ENCODE measurements around the gene TMEM233. TPM values are rescaled to one million over a fixed set of nuclear protein-coding genes. Genes with fewer than 3 reads are reported as not detected.
"Not testable (repeated sequence)": the region's sequence is repeated elsewhere in the genome, so short reads cannot be mapped to it uniquely, and the experiment has no call there.

Gene TMEM233
- polyA plus RNA-seq, 4 donors = 1.3 to 1.7 (median 1.5) TPM

DNA sequence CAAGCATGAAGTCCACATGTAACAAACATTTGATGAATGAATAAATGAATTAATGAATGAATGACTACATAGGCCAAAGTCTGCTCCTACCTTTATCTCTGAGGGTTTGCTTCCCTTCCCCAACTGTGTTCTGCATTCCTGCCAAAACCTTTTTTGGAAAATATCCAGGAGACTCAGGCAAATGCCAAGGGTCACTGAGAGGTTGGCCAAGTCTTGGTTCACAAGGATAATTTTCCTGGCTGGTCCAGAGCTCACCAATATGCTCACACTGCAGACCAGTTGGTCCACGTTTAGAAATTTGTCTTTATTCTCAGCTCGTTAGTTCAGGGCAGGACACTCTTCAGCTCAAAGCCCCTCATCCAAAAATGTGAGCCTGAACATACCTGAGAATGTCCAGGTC, 10.2 kb downstream of the TMEM233 start:
- DNase-seq (ENCODE audit: low read depth in 4 of 4, low spot score in 2 of 4) = no peak

DNA sequence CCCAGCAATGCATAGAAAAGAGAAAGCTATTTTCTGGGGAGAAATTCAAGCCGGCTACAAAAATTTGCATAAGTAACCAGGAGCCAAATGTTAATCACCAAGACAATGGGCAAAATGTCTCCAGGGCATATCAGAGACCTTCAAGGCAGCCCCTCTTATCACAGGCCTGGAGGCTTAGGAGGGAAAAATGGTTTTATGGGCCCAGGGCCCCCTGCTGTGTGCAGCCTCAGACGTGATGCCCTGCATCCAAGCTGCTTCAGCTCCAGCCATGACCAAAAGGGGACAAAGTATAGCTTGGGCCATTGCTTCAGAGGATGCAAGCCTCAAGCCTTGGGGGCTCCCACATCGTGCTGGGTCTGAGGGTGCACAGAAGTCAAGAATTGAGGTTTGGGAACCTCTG, 15.8 kb downstream of the TMEM233 start:
- no peak for DNase-seq (ENCODE audit: low read depth in 4 of 4, low spot score in 2 of 4)

DNA sequence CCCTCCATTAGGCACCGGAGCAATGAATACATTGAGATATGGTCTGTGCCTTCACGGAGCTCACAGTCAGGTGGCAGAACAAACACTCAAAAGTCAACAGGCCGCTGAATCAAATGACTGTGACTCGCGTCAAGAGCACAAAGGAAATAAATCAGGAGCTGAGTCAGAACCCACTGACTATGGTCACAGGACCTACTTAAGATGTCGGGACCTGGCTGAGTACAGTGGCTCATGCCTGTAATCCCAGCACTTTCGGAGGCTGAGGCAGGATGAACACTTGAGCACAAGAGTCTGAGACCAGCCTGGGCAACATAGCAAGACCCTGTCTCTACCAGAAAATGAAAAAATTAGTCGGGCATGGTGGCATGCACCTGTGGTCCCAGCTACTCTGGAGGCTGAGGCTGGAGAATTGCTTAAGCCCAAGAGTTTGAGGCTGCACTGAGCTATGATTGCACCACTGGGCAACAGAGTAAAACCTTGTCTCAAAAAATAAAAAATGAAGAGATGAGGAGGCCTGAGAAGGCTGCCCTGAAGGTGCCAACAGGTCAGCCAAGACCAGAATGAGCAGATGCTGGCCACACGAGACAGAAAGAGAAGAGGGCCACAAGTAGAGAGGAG, 19.9 kb downstream of the TMEM233 start:
- DNase-seq (ENCODE audit: low read depth in 4 of 4, low spot score in 2 of 4) = no peak

DNA sequence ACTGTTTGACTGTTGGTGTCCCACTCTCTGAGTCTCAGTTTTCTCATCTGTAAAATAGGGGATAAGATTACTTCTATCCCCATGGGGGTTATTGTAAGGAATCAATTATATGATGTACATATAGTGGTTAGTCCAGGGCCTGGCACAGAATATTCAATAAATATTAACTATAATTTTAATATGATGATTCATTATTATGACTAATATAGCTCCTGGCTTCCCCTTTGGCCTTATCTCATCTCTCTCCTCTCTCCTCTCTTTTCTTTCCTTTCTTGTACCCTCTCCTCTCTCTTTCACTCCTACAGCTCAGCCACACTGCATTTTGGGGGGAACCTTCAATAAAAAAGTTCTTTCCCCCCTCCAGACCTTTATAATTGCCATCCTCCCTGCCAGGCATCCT, 21.1 kb downstream of the TMEM233 start:
- DNase-seq (ENCODE audit: low read depth in 4 of 4, low spot score in 2 of 4) = no peak

DNA sequence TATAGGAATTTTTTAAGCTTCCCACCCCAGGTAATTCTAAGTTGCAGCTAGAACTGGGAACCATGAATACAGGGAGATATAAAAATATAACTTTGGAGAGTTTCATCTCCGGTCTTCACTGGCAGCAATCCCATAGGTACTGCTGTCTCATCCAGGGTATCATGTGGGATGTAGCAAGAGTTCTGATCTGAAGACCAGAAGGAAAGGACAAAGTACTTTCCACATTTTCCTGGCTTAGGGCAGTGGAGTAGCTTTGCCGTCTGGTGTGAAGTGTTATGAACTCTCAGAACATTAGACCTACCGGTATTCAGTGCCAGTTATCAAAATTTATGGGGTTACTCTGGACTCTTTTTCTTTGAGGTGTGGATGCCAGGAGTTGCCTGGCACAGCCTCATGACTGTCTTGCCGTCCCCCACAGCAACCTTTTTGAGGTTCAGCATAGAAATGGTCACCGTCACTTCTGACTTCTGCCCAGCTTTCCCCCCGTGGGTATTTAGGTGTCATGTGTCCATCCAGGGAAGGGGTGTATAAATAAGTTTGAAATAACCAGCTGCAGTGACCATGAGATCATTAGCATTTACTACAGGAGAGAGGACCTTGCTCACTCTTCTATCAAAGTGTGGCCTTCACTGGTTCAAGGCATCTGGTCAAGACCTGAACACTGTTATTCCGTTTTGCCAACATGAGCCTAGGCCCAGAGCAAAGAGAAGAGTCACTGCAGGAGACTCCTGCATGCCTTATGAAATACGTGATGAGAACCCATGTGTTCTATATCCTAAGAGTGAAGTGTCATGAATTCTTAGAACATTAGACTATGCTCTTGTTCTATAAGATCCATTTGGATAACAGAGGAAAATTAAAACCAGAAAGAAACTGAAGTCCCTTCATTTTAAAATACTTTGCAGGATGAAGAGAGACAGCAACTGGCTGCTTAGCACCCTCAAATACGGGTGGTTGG, 22.2 kb downstream of the TMEM233 start:
- DNase-seq (ENCODE audit: low read depth in 4 of 4, low spot score in 2 of 4) = no peak

DNA sequence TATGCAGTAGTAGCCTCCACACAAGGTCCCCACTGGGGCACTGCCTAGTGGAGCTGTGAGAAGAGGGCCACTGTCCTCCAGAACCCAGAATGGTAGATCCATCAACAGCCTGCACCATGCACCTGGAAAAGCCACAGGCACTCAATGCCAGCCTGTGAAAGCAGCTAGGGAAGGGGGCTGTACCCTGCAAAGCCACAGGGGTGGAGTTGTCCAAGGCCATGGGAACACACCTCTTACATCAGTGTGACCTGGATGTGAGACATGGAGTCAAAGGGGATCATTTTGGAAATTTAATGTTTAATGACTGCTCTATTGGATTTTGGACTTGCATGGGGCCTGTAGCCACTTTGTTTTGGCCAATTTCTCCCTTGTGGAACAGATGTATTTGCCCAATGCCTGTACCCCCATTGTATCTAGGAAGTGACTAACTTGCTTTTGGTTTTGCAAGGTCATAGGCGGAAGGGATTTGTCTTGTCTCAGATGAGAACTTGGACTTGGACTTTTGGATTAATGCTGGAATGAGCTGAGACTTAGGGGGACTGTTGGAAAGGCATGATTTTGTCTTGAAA, 24.8 kb downstream of the TMEM233 start:
- DNase-seq (ENCODE audit: low read depth in 4 of 4, low spot score in 2 of 4) = not testable (repeated sequence)

DNA sequence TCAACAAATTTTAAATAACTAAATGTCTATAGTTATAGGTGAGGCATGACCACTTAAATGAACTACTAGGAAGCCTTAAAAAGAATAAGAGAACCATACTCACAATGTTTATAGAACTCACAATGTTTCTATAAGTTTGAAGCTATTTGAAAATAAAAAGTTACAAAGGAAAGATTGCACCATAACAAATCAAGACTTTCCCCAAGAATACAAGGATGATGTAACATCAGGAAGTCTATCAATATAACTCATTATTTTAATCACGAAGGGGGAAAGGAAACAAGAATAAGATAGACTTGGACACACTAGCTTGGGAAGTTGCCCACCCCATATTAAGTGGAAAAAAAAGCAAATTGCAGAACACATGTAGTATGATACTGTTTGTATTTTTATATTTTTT, 26.9 kb downstream of the TMEM233 start:
- DNase-seq (ENCODE audit: low read depth in 4 of 4, low spot score in 2 of 4) = no peak

DNA sequence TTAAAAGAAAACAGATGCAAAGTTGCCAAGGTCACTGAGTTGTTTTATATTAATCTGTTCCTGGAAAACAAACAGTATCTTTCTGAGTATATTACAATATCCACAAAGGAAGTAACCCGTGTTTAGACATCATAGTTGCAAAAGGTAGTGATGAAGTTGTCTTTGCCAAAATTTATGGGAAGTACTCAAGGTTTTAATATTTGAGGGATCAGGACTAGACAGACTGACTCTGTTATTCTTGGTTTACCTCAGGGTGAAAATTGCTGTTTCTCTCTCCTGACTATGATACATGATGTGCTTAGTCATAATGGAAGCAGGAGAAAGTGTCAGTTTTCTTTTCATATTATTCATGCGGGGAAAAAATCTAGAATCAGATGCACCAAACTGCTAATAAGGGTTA, 28.3 kb downstream of the TMEM233 start:
- no peak for DNase-seq (ENCODE audit: low read depth in 4 of 4, low spot score in 2 of 4)

DNA sequence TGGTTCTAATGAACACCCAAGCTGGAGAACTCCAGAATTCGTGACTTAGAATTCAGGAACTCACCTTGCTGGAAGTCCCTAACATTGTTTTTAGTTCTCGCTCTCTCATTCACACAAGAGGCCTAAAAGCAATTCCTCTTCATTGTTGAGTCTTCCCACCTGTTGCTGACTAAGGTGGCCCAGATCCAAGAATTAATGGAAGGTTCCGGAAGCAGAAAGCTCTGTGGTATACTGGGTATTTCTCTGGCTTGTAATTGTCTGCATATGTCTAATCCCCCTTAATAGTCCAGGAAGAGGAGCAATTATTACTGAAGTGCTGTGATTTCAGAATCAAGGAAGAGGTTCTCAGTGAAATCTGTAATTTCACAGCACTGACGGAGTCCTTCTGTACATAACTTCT, 31.4 kb downstream of the TMEM233 start:
- DNase-seq (ENCODE audit: low read depth in 4 of 4, low spot score in 2 of 4) = no peak

DNA sequence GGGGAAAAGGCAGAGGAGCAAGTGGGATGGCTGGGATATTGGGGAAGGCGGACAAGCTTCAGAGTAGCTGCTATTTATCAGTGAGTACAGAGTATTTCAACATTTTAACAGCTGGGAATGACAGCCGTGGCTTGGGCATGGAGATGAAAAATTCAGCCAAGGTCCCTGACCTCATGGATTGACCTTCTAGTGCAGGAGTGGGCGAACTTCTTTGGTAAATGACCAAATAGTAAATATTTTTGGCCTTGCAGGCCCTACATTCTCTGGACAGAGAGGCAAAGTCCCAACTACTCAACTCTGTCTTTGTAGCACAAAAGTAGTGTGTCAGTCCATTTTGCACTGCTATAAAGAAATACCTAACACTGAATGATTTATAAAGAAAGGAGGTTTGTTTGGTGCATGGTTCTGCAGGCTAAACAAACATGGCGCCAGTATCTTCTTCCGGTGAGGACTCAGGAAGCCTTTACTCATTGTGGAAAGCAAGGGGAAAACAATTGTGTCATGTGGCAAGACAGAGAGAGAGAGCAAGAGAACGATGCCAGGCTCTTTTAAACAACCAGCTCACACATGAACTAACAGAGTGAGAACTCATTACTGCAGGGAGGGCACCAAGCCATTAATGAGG, 33.6 kb downstream of the TMEM233 start:
- DNase-seq (ENCODE audit: low read depth in 4 of 4, low spot score in 2 of 4) = no peak

DNA sequence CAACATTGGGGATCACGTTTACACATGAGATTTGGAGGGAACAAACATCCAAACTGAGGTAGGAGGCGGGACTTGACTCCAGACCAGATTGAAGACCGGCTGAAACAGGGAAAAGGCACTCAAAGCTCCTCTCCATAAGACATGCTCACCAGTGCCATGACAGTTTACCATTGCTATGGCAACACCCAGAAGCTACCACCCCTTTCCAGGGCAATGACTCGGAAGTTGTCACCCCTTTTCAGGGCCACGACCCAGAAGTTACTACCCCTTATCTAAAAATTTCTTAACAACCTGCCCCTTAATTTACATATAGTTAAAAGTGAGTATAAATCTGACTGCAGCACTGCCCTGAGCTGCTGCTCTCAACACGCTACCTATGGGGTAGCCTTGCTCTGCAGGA, 34.1 kb downstream of the TMEM233 start:
- no peak for DNase-seq (ENCODE audit: low read depth in 4 of 4, low spot score in 2 of 4)

DNA sequence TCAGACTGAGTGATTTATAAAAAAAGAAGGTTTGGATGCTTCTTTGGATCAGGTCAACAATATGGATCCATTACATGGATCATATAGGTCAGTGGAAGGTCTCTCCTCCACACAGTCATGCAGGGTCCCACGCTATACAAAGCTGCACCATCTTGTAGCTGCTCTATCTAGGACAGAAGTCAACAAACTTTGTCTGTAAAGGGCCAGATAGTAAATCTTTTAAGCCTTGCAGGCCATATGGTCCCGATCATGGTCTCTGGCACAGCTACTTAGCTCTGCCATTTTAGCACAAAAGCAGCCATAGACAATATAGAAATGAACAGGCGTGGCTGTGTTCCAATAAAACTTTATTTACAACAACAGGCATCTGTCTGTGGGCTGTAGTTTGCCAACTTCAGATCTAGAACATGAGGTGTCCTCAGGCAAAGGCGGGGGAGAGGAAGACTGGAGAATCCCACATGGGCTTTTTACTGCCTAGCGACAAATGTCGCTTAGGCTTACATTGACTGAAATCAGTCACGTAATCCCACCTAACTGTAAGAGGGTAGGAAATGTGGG, 36.7 kb downstream of the TMEM233 start:
- DNase-seq (ENCODE audit: low read depth in 4 of 4, low spot score in 2 of 4) = no peak

DNA sequence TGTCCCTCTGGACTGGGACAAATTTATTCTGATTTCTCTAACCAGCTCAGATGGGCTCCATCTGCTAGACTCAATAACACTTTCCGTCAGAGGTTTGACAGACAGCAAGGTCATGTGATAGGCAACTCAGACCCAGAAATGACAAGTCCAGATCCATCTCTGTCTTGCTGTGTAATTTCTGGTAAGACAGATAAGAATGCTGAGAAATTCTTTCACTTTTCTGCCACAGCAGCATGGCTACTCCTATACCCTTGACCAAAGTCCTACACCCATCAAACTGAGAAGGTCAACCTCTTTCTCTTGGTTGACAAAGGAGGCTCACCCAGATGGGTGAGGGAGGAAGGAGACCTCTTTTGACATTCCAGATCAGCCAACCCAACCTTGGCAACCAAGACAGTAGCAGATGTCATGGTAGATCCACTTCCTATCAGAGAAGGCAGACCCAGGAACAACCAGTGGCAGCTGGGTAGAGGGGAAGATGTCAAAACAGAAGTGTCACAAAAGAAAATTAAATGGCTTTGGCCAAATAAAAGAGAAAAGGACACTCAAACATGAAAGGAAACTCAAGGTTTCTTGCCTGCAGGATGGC, 37.5 kb downstream of the TMEM233 start:
- no peak for DNase-seq (ENCODE audit: low read depth in 4 of 4, low spot score in 2 of 4)

DNA sequence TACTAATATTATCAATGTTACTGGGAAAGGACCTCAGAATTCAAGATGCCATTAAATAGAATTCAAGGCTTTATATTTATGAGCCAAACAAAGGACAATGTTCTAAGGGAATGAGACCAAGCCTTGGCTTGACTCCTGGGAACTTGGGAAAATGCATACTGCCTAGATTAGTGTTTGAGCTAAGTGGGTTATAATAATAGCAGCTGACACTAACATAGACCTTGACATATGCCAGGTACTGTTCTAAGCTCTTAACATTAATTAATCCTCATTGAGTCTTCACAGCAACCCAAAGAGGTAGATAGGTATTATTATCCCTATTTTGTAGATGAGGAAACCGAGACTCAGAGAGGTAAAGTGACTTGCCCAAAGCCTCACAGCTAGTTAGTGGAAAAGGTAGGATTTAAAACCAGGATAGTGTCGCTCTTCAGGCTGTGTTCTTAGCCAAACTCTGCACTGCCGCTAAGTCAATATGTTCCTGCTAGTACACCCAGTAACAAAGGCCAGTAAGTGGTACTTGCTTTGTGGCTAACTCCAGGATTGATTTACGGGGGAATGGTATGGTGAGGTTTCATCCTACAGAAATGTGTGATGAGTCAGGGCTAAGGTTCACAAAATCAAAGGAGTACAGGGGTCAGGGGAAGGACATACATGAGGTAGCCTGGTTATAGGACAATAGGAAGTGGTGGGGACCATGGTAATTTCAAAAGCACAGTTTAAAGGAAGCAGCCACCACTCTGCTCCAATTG, 38.5 kb downstream of the TMEM233 start:
- DNase-seq (ENCODE audit: low read depth in 4 of 4, low spot score in 2 of 4) = no peak

DNA sequence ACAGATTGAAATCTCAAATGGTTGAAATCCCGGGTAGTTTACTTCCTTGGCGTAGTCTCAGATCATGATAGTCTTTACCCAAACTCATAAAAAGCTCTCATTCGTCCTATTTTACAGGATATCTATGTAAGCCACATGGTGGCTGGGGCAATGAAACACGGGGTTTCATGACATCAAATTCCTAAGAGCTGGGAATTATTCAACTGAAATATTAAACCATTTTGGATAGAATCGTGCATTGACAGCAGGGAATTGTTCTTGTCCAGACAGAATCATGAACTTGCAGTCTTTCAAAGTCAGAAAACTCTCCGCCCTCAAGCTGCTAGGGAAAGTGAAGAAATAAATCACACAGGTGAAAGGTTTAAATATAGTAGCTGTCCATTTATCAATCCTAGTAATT, 41.2 kb downstream of the TMEM233 start:
- DNase-seq (ENCODE audit: low read depth in 4 of 4, low spot score in 2 of 4) = peak; percentile 30 to 64 (median 56)

DNA sequence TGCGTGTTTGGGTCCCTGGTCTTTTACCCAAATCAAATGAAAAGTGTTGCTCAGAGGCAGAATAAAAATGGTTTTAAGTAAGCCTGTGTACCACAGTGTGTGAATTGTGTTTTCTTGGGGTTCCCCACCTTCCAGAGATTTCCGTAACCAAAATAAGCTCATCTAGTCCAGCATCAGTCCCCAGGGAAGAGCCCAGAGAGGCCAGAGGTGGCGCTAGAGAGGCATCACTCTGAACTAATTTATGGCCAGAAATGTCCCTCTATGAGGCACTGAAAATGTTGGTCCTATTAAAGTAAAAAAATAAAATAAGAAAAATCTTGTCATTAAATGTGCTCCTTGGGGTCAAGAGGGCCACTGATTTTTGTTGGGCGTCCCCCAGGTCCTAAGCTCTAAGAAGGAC, 49.4 kb downstream of the TMEM233 start:
- no peak for DNase-seq (ENCODE audit: low read depth in 4 of 4, low spot score in 2 of 4)

DNA sequence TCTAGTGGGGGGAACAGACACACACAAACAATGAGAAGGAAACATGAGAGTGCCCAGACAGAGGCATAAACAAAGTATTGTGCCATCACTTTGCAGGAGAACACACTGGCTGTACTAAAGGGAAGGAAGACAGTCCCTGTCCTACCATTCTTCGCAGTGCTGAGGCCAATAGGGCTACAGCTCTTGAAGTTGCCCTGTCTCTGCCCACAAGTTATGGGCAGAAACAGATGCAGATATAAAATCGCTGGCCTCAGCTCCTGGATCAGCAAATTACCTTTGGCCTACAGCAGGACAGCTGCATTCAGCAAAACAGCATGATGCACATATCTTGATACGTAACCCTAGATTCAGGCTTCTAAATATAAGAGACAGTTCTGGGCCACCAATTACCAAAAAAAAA, 51.4 kb downstream of the TMEM233 start:
- DNase-seq (ENCODE audit: low read depth in 4 of 4, low spot score in 2 of 4) = no peak

DNA sequence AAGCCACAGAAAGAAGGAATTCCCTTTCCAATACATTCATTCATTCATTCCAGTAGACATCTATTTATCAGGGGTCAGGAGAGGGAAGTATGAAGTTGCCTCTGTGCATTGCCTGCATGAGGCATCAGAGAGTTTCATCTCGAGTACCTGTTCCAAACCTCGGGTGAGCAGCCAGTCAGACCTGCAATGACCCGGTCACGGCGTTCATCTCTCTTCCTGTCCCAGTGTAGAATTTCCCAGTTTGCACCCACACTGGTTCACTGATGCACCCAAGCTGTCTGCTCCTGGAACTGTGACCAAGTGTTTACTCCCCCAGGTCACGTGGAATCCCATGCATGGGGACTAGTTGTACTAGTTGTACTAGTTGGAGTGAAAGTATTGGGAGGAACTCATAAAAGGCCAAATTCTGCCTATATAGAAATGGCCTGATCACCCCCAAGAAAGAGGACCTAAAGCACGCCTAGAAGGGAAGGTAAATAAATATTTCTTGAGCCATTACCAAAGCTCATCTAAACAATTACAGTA, 52.0 kb downstream of the TMEM233 start:
- no peak for DNase-seq (ENCODE audit: low read depth in 4 of 4, low spot score in 2 of 4)

DNA sequence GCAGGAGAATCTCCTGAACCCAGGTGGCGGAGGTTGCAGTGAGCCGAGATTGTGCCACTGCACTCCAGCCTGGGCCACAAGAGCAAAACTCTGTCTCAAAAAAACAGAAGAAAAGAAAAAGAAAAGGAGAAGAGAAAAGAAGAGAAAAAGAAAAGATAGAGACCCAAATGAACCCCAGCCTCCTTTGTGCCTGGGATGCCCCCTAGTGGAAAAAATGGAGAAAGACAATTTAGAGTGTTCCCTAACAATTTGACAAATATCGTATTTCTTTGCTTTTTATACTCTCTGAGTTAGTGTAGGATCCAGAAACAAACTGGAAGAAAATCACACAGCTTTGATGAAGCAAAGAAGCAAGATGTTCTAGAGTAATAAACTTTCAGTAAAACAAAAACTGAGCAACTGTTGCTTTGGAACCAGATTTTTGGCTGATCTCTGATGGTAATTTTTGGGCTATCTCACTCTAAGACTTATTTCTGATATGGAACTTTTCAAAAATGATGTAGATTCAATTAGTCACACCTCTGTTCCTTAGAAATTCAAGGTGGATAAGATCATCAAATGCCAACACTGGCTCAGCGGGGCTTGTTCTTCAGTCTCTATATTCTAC, 55.7 kb downstream of the TMEM233 start:
- DNase-seq (ENCODE audit: low read depth in 4 of 4, low spot score in 2 of 4) = no peak

Measured in left renal cortex interstitium (tissue), 4 donors.